Measurements from ENCODE around the gene LIN52. TPM values are rescaled to one million over a fixed set of nuclear protein-coding genes. Genes with fewer than 3 reads are reported as not detected.

LIN52 gene
- total and polyA plus RNA-seq, 2 donors (not counting 3 experiments of a cell fraction or from before 2014, with no cell fraction given), result 6.6 to 9.7 TPM

GRCh38 chr14:74148705-74149104 is 63.9 kb downstream of the LIN52 start:
- DNase-seq (ENCODE audit: low read depth, low spot score), result no peak
- FAIRE-seq, result no peak
- no peaks in the 10 kb centered on the region for H3K27me3 ChIP-seq (ENCODE audit: control insufficient read depth in 2 of 2, insufficient read depth in 2 of 2, low read length in 2 of 2)

More at GRCh38 chr14:74148705-74149104, 63.9 kb downstream of the LIN52 start:
- dilution Hi-C loops (cut with MboI; ENCODE audit: extremely low pct_ligation_motif_present, low sequenced_read_pairs), result no loop called here
- Histone ChIP-seq H3K9ac (replicated peaks; ENCODE audit: extremely low read depth, insufficient read depth, low read length) (no peak overlapping the region), H3K36me3 (ENCODE audit: control insufficient read depth in 2 of 2, extremely low read depth in 1 of 2, insufficient read depth in 2 of 2, low read length in 2 of 2) (no peaks in the 10 kb centered on the region), H3K9me3 (replicated peaks; ENCODE audit: control insufficient read depth, insufficient read depth, low read length) (no peaks in the 10 kb centered on the region), H3K4me2 (ENCODE audit: insufficient read depth, low read length) (no peak overlapping the region), H3K4me1 (ENCODE audit: control insufficient read depth, extremely low read depth, insufficient read depth, low read length) (no peaks in the 10 kb centered on the region), H3K27ac (ENCODE audit: insufficient read depth, low read depth, low read length) (no peak overlapping the region), H3K79me2 (ENCODE audit: control insufficient read depth, insufficient read depth, low read length) (no peaks in the 10 kb centered on the region), H2AFZ (ENCODE audit: low read depth, low read length) (no peak overlapping the region), H3K4me3 (replicated peaks in 1 of 3; ENCODE audit: insufficient read depth in 1 of 3, low read depth in 1 of 3, low read length in 3 of 3) (no peak overlapping the region), H3K9me1 (replicated peaks; ENCODE audit: control insufficient read depth, extremely low read depth, insufficient read depth, low read length) (no peaks in the 10 kb centered on the region), H4K20me1 (replicated peaks; ENCODE audit: control insufficient read depth, extremely low read depth, insufficient read depth, low read length) (no peaks in the 10 kb centered on the region)
- ChIA-PET POLR2A (no interaction called here), CTCF (no interaction called here)
- intact Hi-C loops (cut with micrococcal nuclease), result no loop called here
- no TSS peak for BruUV-seq (replicated peaks)
- no peak for TF ChIP-seq POLR2AphosphoS5 (IDR thresholded peaks at IDR 0.05; ENCODE audit: insufficient read depth, low read depth, low read length)
- no peak for TF ChIP-seq POLR2A (IDR thresholded peaks at IDR 0.05; ENCODE audit: low read depth, low read length)
- no peak for TF ChIP-seq MAX (IDR thresholded peaks at IDR 0.05; ENCODE audit: insufficient read depth, insufficient read length)
- TF ChIP-seq FOS (IDR thresholded peaks at IDR 0.05; ENCODE audit: borderline replicate concordance, insufficient read depth, low read length), result no peak
- TF ChIP-seq EZH2 (IDR thresholded peaks at IDR 0.05; ENCODE audit: borderline replicate concordance, low read depth, low read length, severe bottlenecking), result no peak
- no peak for TF ChIP-seq CTCF (IDR thresholded peaks at IDR 0.05; ENCODE audit: extremely low read depth in 1 of 2, insufficient read depth in 1 of 2, low read depth in 1 of 2, low read length in 2 of 2)
- no peak for TF ChIP-seq GATA2 (IDR thresholded peaks at IDR 0.05; ENCODE audit: insufficient read depth, insufficient read length, low read depth, low read length)
- no peak for TF ChIP-seq MYC (IDR thresholded peaks at IDR 0.05; ENCODE audit: low read depth, low read length)
- TF ChIP-seq JUN (IDR thresholded peaks at IDR 0.05; ENCODE audit: borderline replicate concordance, insufficient read depth, insufficient read length, low read depth), result no peak

All from endothelial cell of umbilical vein (primary cell).